ENCODE measurements around the gene HOXA10. TPM values are rescaled to one million over a fixed set of nuclear protein-coding genes. Genes with fewer than 3 reads are reported as not detected.

HOXA10 gene
- total RNA-seq, 2 donors from 2014 or later: not detected

DNA sequence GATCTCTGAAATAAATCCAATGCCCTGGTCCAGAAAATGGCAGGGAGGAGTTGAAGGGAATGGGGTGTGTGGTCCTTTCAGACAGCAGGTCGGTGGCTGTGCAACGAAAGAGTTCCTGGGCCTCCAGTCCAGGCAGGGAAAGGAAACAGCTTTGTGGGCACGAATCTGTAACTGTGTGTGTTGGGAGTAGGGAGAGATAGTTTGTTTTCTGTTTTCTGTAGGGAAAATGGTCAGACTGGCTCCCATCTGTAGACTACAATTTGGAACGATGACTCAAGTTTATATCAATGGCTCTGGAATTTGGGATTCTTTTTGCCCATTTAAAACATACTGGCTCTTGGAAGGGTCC is 6.2 kb downstream of the HOXA10 start:
- H3K9me3 ChIP-seq (ENCODE audit: control insufficient read depth, low read length): peaks cover 5% of the 10 kb centered on the region
- no peak overlapping the region for H3K9ac ChIP-seq (ENCODE audit: extremely low read depth, low read length, poor library complexity, severe bottlenecking)
- H3K36me3 Mint-ChIP-seq (ENCODE audit: low read depth): no peaks in the 10 kb centered on the region
- no peak overlapping the region for H3K27ac ChIP-seq (ENCODE audit: low read depth, low read length)
- H3K4me3 ChIP-seq (ENCODE audit: low read length): no peak overlapping the region
- peaks cover 100% of the 10 kb centered on the region for H3K27me3 ChIP-seq (ENCODE audit: control insufficient read depth, insufficient read depth, low read length, poor library complexity, severe bottlenecking)
- WGBS, 2 experiments (ENCODE audit: insufficient coverage in 1 of 2, insufficient read length in 1 of 2): 21 to 38% methylated on average over 2 to 4 of the region's 4 CpGs
- H3K4me1 ChIP-seq (ENCODE audit: control insufficient read depth, insufficient read depth, low read length): no peaks in the 10 kb centered on the region
- H3K27me3 Mint-ChIP-seq (ENCODE audit: insufficient read depth): peaks cover 100% of the 10 kb centered on the region
- H3K9me3 Mint-ChIP-seq: peaks cover 8% of the 10 kb centered on the region
- no peaks in the 10 kb centered on the region for H3K4me1 Mint-ChIP-seq
- no peak for DNase-seq
- no peak overlapping the region for H3K4me3 Mint-ChIP-seq
- TF ChIP-seq, protein P1, sequence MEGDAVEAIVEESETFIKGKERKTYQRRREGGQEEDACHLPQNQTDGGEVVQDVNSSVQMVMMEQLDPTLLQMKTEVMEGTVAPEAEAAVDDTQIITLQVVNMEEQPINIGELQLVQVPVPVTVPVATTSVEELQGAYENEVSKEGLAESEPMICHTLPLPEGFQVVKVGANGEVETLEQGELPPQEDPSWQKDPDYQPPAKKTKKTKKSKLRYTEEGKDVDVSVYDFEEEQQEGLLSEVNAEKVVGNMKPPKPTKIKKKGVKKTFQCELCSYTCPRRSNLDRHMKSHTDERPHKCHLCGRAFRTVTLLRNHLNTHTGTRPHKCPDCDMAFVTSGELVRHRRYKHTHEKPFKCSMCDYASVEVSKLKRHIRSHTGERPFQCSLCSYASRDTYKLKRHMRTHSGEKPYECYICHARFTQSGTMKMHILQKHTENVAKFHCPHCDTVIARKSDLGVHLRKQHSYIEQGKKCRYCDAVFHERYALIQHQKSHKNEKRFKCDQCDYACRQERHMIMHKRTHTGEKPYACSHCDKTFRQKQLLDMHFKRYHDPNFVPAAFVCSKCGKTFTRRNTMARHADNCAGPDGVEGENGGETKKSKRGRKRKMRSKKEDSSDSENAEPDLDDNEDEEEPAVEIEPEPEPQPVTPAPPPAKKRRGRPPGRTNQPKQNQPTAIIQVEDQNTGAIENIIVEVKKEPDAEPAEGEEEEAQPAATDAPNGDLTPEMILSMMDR (conservative IDR thresholded peaks at IDR 0.05): no peak
- no peak overlapping the region for H3K27ac Mint-ChIP-seq
- H3K36me3 ChIP-seq (ENCODE audit: control insufficient read depth, insufficient read depth, low read length): no peaks in the 10 kb centered on the region

DNA sequence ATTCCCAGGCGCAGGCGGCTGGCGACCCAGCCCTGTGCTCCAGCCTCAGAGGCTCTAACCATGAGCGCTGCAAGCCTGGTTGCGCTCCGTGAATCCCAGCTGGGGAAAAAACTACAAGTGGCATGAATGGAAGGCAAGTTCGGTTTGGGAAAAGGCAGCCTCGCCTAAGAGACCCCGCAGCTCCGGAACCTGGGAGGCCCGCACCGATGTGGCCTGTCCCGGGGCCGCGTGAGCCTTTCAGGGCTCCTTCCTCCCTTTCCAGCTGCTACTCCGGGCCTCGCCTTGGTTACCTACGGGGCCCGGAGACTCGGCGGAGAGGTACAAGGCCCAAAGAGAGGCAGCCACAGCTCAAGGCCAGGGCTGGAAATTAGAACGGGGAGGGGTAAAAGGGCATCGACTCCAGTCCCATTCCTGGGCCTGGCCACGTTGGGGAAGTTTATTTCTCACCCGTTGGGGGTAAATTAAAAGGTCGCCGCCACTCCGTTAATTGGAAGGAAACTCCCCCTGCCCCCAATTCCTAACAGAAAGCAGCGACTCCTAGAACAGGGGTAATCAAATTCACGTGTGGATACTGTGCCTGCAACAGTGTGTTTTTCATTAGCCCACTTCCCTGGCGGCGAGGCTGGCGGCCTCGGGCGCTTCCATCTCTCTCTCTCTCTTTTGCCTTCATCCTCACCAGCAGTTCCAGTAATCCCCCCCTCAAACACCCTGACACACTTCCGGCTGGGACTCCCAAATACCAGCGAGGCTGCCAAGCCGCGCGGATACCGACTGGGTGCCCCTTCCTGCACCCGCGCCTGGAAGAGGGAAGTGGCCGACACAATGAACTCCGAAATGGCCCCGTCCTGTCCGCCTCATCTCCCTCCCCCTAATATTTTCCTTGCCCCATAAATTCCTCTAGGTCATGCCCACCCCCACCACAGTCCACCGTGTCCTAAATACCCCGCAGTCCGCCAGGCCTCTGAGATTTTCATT is 7.3 kb downstream of the HOXA10 start:
- H3K4me1 Mint-ChIP-seq: no peaks in the 10 kb centered on the region
- Histone ChIP-seq H3K4me3 (ENCODE audit: low read length) (no peak overlapping the region), H3K4me1 (ENCODE audit: control insufficient read depth, insufficient read depth, low read length) (no peaks in the 10 kb centered on the region), H3K27ac (ENCODE audit: low read depth, low read length) (no peak overlapping the region), H3K27me3 (ENCODE audit: control insufficient read depth, insufficient read depth, low read length, poor library complexity, severe bottlenecking) (peaks cover 100% of the 10 kb centered on the region), H3K9ac (ENCODE audit: extremely low read depth, low read length, poor library complexity, severe bottlenecking) (no peak overlapping the region), H3K36me3 (ENCODE audit: control insufficient read depth, insufficient read depth, low read length) (no peaks in the 10 kb centered on the region), H3K9me3 (ENCODE audit: control insufficient read depth, low read length) (peaks cover 5% of the 10 kb centered on the region)
- H3K27me3 Mint-ChIP-seq (ENCODE audit: insufficient read depth): peaks cover 100% of the 10 kb centered on the region
- no peak overlapping the region for H3K27ac Mint-ChIP-seq
- TF ChIP-seq, protein P1 (conservative IDR thresholded peaks at IDR 0.05): no peak
- H3K4me3 Mint-ChIP-seq: no peak overlapping the region
- 7% methylated on average over 31 to 50 of the region's 50 CpGs for WGBS, 2 experiments (ENCODE audit: insufficient coverage in 1 of 2, insufficient read length in 1 of 2)
- H3K36me3 Mint-ChIP-seq (ENCODE audit: low read depth): no peaks in the 10 kb centered on the region
- peaks cover 8% of the 10 kb centered on the region for H3K9me3 Mint-ChIP-seq
- peak; percentile 64 for DNase-seq

DNA sequence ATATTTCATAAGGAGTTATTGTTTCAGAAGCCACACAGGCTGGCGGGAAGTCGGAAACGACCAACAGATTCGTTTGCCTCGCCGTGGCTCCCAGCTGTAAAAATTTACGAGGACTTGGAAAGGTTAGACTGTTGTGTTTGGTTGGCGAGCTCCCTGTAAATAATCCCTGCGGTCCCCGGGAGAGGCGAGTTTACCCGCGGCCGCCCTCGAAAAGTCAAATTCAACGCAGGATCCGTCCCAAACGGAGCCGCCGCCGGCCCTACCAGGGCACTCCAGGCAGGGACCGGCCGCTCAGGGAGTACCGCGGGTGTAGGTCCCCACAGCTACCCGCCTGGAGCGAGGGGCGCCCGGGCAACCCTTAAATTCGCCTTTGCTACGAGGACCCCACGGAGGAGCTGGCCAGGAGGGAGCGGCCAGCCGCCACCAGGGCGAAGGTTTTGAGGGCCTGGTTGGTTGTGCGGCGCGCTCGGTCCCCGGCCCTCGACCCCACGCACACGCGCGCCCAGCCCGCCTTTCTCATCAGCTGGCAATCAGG is 8.1 kb downstream of the HOXA10 start:
- TF ChIP-seq, protein P1 (conservative IDR thresholded peaks at IDR 0.05): no peak
- H3K4me1 ChIP-seq (ENCODE audit: control insufficient read depth, insufficient read depth, low read length): no peaks in the 10 kb centered on the region
- H3K36me3 Mint-ChIP-seq (ENCODE audit: low read depth): no peaks in the 10 kb centered on the region
- H3K4me3 ChIP-seq (ENCODE audit: low read length): no peak overlapping the region
- no peaks in the 10 kb centered on the region for H3K36me3 ChIP-seq (ENCODE audit: control insufficient read depth, insufficient read depth, low read length)
- no peak overlapping the region for H3K27ac Mint-ChIP-seq
- peaks cover 100% of the 10 kb centered on the region for H3K27me3 ChIP-seq (ENCODE audit: control insufficient read depth, insufficient read depth, low read length, poor library complexity, severe bottlenecking)
- H3K4me1 Mint-ChIP-seq: no peaks in the 10 kb centered on the region
- no peak overlapping the region for H3K9ac ChIP-seq (ENCODE audit: extremely low read depth, low read length, poor library complexity, severe bottlenecking)
- H3K9me3 Mint-ChIP-seq: peaks cover 8% of the 10 kb centered on the region
- H3K27ac ChIP-seq (ENCODE audit: low read depth, low read length): no peak overlapping the region
- no peak overlapping the region for H3K4me3 Mint-ChIP-seq
- WGBS, 2 experiments (ENCODE audit: insufficient coverage in 1 of 2, insufficient read length in 1 of 2): 7 to 12% methylated on average over 30 to 46 of the region's 46 CpGs
- H3K9me3 ChIP-seq (ENCODE audit: control insufficient read depth, low read length): peaks cover 5% of the 10 kb centered on the region
- DNase-seq: no peak
- peaks cover 100% of the 10 kb centered on the region for H3K27me3 Mint-ChIP-seq (ENCODE audit: insufficient read depth)

All from endodermal cell (in vitro differentiated cells).